Nephron (organoid): Measurements from ENCODE around the gene PRR29.

Experiments used
- H3K27ac Mint-ChIP-seq, 3 experiments: 2 replicates each; pipeline ENCODE4 v1.8.0; 2020; ENCODE audit warnings: mixed read lengths in 3 of 3, mild to moderate bottlenecking in 2 of 3, moderate library complexity in 1 of 3
- H3K27me3 Mint-ChIP-seq: 2 replicates; pipeline ENCODE4 v1.8.0; 2021; ENCODE audit warnings: low read depth, mild to moderate bottlenecking, moderate library complexity, mixed read lengths
- H3K36me3 Mint-ChIP-seq: 2 replicates; pipeline ENCODE4 v1.8.0; 2020; ENCODE audit warnings: low read depth, mixed read lengths
- H3K4me1 Mint-ChIP-seq: 2 replicates; pipeline ENCODE4 v1.8.0; 2020; ENCODE audit warnings: mixed read lengths
- H3K4me3 Mint-ChIP-seq, 3 experiments: 2 replicates each; pipeline ENCODE4 v1.8.0; 2020; ENCODE audit warnings: mild to moderate bottlenecking in 3 of 3, mixed read lengths in 3 of 3, moderate library complexity in 2 of 3
- H3K9me3 Mint-ChIP-seq: 2 replicates; pipeline ENCODE4 v1.8.0; 2020; ENCODE audit warnings: mixed read lengths
- CTCF ChIP-seq, 3 experiments: fragments of 200-600 bp; sonication (generic); IDR thresholded peaks; one replicate each; pipeline ENCODE4 v1.5.0; 2021; ENCODE audit warnings: antibody characterized with exemption in 3 of 3; ENCODE audit not compliant: unreplicated experiment in 3 of 3

Gene PRR29

GRCh38 chr17:63998050-63998720, at the start of gene PRR29:
Gene PRR29, plus strand, starts transcription at chr17:63998351. Its CDS starts 14 bp downstream, at chr17:63998365.
- Mint-ChIP-seq H3K4me3 (peak within 1 kb of the TSS; percentile 82 to 89 (median 86)), H3K27me3 (peaks cover 29% of the 10 kb centered on the region), H3K9me3 (no peaks in the 10 kb centered on the region), H3K36me3 (no peaks in the 10 kb centered on the region), H3K27ac (no peak within 1 kb of the TSS), H3K4me1 (peaks cover 18% of the 10 kb centered on the region)
- TF ChIP-seq CTCF (IDR thresholded peaks at IDR 0.05; ENCODE audit: unreplicated experiment in 3 of 3), result no peak

GRCh38 chr17:63948521-63948920, 49.6 kb upstream of the PRR29 start:
- TF ChIP-seq CTCF (IDR thresholded peaks at IDR 0.05; ENCODE audit: unreplicated experiment in 3 of 3), result no peak
- Mint-ChIP-seq H3K9me3 (no peaks in the 10 kb centered on the region), H3K4me3 (no peak overlapping the region), H3K36me3 (no peaks in the 10 kb centered on the region), H3K27ac (no peak overlapping the region), H3K4me1 (peaks cover 4% of the 10 kb centered on the region), H3K27me3 (no peaks in the 10 kb centered on the region)

- Mint-ChIP-seq H3K4me3 (no peak overlapping the region), H3K27ac (no peak overlapping the region), H3K36me3 (no peaks in the 10 kb centered on the region), H3K4me1 (peaks cover 9% of the 10 kb centered on the region), H3K9me3 (no peaks in the 10 kb centered on the region), H3K27me3 (no peaks in the 10 kb centered on the region)
- no peak for TF ChIP-seq CTCF (IDR thresholded peaks at IDR 0.05; ENCODE audit: unreplicated experiment in 3 of 3)
These were observed 48.4 kb upstream of the PRR29 start for GRCh38 chr17:63949576-63950250.

GRCh38 chr17:63950940-63951907, 46.9 kb upstream of the PRR29 start:
- Mint-ChIP-seq H3K27me3 (no peaks in the 10 kb centered on the region), H3K36me3 (no peaks in the 10 kb centered on the region), H3K4me3 (no peak overlapping the region), H3K27ac (no peak overlapping the region), H3K4me1 (peaks cover 9% of the 10 kb centered on the region), H3K9me3 (no peaks in the 10 kb centered on the region)
- peak; percentile 18 to 42 (median 28) for TF ChIP-seq CTCF (IDR thresholded peaks at IDR 0.05; ENCODE audit: unreplicated experiment in 3 of 3)

GRCh38 chr17:63954402-63955063, 43.6 kb upstream of the PRR29 start:
- H3K27ac Mint-ChIP-seq, result no peak overlapping the region
- H3K4me3 Mint-ChIP-seq, result no peak overlapping the region
- peaks cover under 1% of the 10 kb centered on the region for H3K27me3 Mint-ChIP-seq
- H3K36me3 Mint-ChIP-seq, result no peaks in the 10 kb centered on the region
- TF ChIP-seq CTCF (IDR thresholded peaks at IDR 0.05; ENCODE audit: unreplicated experiment in 3 of 3), result no peak
- H3K9me3 Mint-ChIP-seq, result no peaks in the 10 kb centered on the region
- peaks cover 7% of the 10 kb centered on the region for H3K4me1 Mint-ChIP-seq
